Medulla oblongata (tissue), 1 donor: ENCODE data around the gene FRS2.
"Not testable (repeated sequence)": the region's sequence is repeated elsewhere in the genome, so short reads cannot be mapped to it uniquely, and the experiment has no call there.

Source experiments
- DNase-seq: peaks from one replicate; pipeline ENCODE4 v3.0.0-alpha.2; 2015; ENCODE audit errors: extremely low spot score

Gene FRS2, protein sequence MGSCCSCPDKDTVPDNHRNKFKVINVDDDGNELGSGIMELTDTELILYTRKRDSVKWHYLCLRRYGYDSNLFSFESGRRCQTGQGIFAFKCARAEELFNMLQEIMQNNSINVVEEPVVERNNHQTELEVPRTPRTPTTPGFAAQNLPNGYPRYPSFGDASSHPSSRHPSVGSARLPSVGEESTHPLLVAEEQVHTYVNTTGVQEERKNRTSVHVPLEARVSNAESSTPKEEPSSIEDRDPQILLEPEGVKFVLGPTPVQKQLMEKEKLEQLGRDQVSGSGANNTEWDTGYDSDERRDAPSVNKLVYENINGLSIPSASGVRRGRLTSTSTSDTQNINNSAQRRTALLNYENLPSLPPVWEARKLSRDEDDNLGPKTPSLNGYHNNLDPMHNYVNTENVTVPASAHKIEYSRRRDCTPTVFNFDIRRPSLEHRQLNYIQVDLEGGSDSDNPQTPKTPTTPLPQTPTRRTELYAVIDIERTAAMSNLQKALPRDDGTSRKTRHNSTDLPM

DNA sequence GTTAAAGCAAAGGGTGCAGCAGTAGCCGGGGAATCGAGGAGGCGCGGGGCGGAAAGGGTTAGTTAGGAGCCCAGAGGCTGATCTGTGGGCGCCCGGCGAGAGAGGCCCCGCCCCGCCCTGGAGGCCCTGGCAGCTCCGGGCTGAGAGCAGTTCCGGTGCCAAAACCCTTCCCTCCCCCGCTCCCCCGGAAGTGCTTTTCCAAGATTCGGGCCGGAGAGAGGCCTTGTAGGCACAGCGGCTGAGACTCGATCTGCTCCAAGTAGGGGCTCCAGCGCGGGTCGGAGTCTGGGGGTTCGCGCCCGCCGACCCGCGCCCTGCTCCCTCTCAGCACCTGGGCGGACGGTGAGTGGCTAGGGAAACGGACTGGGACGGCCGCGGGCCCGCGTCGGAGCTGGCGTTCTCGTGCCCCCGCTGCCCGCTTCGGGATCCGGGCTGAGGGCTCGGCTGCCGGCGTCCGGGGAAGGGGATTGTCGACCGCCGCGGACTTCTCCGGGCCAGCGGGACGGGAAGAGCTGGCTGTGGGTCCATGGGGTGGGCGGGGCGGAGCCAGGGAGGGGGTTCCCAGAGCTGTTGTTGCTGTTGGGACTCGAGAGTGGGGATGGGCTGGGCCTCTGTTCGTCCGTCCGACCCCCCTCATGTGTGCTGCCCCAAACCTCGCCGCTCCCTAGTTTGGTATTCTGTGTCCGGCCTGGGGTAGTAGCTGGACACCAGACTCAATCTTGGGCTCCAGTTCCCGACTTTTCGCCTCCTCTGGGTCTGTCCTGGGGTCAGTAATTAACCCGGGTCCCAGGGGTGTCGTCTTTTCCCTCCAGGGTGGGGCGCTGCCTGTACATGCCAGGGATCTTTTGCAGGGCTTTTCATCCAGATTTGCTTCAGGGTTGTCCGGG, at the start of gene FRS2:
FRS2 (plus strand) TSS at position 200 of the 887 bp plus-strand sequence. CDS start 98,643 bp downstream, outside the sequence.
- peak; percentile 97 for DNase-seq

- no peak for DNase-seq
Observed at GRCh38 chr12:69421548-69421947, 48.6 kb upstream of the FRS2 start.

DNA sequence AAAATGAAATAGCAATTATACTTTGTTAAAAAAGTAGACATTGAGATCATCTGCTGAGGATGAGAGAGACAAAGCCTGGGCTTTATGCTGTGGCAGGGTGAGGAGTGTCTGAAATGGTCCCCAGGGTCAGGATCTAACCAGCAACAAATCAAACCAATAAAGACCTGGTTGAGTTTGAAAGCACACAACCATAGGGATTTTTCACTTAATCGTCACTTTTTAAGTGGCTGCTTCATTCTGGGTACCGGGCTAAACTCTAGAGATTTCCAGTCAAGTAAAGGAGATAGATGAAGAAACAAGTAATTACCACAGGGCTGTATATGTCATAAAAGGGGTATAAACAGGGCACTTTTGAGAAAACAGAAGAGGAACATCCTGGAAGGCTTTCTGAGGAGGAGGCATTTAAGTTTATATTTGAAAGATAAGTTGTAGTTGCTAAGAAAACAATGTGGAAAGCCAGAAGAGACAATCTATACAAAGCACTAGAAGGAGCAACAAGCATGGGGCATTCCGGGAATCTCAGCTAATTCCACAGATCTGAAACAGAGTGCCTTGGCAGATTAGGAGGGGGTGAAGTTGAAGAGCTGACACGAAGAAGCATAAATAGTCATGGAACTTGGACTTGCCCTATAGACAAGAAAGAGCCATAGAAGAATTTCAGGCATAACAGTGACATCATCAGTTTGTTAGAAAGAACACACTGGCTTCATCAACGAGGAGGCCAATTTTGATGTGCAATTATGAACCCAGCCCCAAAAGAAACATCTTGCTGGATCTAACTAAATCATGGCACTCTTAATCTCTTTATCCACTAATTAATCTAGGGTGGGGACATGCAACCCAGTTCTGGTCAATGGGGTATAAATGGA, 46.9 kb upstream of the FRS2 start:
- no peak for DNase-seq

- no peak for DNase-seq
Observed at GRCh38 chr12:69425417-69425816, 44.8 kb upstream of the FRS2 start.

GRCh38 chr12:69428351-69429073, 41.7 kb upstream of the FRS2 start:
- DNase-seq = no peak

DNA sequence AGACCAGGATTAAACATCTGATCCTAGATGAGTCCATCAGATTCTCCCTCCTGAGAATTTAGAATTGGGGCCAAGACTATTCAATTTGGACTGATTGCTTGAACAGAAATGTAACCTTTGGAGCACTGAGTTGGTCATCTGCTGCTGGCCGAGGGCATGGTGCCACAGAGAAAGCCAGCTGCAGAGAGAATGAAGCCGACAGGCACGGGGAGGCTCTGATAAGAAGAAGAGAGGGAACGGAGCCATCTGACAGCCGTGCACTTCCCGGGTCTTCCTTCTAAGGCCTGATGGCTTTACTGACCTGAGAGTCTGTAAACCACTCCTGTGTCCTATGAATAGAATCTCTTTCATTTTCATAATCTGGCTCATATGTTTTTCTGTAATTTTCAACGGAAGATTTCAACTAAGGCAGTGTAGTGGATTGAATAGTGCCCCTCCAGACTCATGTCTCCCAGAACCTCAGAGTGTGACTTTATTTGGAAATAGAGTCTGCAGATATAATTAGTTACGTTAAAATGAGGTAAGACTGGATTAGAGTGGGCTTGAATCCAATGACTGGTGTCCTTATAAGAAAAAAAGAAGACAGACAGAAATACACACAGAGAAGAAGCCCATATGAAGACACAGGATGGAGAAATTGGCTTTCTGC, 39.1 kb upstream of the FRS2 start:
- DNase-seq = peak; percentile 50

GRCh38 chr12:69431591-69432222, 38.5 kb upstream of the FRS2 start:
- DNase-seq = peak; percentile 27

DNA sequence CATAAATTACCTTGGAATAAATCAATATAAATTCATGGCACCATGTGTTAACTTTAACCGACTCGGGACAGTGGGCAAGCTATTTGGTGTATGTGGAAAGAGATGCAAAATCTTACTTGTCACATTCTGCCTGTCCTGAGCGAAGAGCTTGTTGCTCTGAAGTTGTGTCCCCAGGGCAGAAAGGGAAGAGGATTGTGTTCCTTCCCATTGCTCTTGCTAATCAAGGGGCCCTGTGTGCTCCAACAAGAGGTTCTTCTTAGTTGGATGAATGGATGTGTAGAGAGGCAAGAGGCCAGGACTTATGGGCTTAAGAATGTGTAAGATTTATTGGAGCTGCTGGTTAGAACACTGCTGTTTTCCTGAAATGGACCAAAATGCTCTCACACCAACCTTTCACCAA, 36.5 kb upstream of the FRS2 start:
- DNase-seq = peak; percentile 36

GRCh38 chr12:69435644-69436043, 34.5 kb upstream of the FRS2 start:
- DNase-seq = peak; percentile 21

- peak; percentile 18 for DNase-seq
Observed at GRCh38 chr12:69437073-69437472, 33.1 kb upstream of the FRS2 start.

GRCh38 chr12:69438539-69438938, 31.6 kb upstream of the FRS2 start:
- no peak for DNase-seq

DNA sequence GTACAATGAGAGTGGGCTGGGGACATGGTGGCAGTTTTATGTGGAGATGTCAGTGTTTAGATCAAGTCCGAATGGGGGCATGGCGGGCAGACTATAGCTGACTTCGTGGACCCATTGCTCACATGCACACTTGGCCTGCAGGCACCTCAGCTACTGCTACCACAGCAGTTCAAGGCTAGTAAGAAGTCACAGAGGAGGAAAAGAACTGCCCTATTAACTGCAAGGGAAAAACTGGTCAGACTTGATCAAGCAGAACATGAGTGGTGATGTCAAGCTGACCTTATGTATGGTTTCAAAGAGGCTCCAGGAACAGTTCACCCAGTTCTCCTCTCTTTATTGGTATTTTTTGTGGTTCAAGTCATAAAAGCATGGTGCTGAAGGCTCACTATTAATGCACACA, 30.2 kb upstream of the FRS2 start:
- DNase-seq = no peak

GRCh38 chr12:69440886-69441285, 29.3 kb upstream of the FRS2 start:
- DNase-seq = no peak

DNA sequence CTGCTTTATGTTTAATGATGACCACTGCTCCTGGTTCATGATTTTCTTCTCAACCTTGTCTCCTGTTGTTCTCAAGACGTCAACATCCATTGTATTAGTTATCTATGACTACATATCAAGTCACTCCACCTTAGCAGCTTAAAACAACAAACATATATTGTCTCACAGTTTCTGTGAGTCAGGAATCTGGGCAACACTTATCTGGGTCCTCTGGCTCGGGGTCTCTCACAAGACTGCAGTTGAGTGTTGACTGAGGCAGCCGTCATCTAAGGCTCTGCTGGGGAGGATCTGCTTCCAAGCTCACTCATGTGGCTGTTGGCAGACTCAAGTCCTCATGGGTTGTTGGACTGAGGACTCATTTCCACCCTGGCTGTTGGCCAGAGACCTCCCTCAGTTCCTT, 27.3 kb upstream of the FRS2 start:
- DNase-seq = no peak

- DNase-seq = no peak
Observed at GRCh38 chr12:69443916-69444315, 26.3 kb upstream of the FRS2 start.

DNA sequence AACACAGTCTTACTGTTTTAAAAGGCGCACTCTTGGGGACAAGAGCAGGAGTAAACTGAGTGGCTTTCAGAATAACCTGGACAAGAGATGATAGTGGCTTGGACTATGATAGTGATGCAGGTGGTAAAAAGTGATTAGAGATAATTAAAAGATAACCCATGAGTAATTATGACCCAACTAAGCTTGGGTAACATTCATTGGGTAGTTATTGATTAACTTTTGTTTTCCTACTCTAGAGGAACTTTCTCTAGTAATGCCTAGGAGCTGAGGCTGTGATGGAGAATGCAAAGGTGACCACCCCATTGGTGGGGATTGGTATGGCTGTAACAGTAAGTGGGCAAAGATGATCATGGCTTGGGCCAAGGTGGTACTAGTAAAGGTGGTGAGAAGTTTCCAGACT, 22.3 kb upstream of the FRS2 start:
- DNase-seq = no peak

DNA sequence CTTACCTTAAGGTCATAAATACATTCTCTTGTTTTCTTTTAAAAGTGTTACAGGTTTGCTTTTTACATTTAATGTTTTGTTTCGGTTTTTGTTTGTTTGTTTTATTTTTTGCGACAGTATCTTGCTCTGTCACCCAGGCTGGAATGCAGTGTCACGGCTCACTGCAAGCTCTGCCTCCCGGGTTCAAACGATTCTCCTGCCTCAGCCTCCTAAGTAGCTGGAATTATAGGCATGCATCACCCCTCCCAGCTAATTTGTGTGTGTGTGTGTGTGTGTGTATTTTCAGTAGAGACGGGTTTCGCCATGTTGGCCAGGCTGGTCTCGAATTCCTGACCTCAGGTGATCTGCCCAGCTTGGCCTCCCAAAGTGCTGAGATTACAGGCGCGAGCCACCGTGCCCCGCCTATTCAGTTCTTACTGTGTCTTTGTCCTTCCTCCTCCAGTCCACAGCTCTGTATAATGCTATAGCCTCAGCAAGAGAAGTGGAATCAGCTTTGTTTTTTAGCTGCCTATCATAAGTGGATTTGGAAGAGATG, 17.5 kb upstream of the FRS2 start:
- not testable (repeated sequence) for DNase-seq

- DNase-seq = no peak
Observed at GRCh38 chr12:69456239-69456638, 13.9 kb upstream of the FRS2 start.

GRCh38 chr12:69457433-69457832, 12.8 kb upstream of the FRS2 start:
- no peak for DNase-seq

DNA sequence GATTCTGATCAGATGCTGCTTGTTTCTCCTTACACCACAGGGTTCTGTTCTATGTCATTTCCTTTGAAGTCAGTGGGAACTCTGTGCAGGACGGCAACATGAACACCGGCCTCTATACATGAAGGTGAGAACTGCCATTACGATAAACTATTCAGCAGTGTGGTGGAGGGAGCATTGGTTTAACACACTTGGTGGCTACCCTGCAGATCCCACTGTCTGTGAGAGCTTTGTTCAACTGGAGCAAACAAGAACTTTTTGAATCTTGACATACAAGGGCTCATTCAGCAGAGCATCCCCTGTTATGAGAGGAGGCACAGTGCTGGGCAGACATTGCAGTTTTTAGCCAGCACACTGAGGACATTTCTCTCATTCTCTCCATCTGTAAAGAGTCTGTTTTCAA, 10.7 kb upstream of the FRS2 start:
- DNase-seq = peak; percentile 92
